HL-60/S4 (cell line): ENCODE results near the gene CHST9.
"Not testable (repeated sequence)": the region's sequence is repeated elsewhere in the genome, so short reads cannot be mapped to it uniquely, and the experiment has no call there.

Experiments used
- in situ Hi-C: fragments of 300-500 bp; cut with MboI; formaldehyde crosslinking; loops from 2 replicates; pipeline ENCODE4 v1.14.3; 2022; ENCODE audit warnings: low sequenced_read_pairs

The CHST9 gene, protein sequence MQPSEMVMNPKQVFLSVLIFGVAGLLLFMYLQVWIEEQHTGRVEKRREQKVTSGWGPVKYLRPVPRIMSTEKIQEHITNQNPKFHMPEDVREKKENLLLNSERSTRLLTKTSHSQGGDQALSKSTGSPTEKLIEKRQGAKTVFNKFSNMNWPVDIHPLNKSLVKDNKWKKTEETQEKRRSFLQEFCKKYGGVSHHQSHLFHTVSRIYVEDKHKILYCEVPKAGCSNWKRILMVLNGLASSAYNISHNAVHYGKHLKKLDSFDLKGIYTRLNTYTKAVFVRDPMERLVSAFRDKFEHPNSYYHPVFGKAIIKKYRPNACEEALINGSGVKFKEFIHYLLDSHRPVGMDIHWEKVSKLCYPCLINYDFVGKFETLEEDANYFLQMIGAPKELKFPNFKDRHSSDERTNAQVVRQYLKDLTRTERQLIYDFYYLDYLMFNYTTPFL

GRCh38 chr18:27185025-27185763 lies at the start of gene CHST9:
CHST9 (minus strand) TSS chr18:27185308; CDS start chr18:27142809, 42,499 bp downstream.
- in situ Hi-C loops, result no loop called here

GRCh38 chr18:27232355-27232754 lies 47.2 kb upstream of the CHST9 start:
- in situ Hi-C loops, result not testable (repeated sequence)

GRCh38 chr18:27231671-27232070 lies 46.6 kb upstream of the CHST9 start:
- in situ Hi-C loops, result not testable (repeated sequence)

- in situ Hi-C loops, result not testable (repeated sequence)
Measured at GRCh38 chr18:27231221-27231620, 46.1 kb upstream of the CHST9 start.

GRCh38 chr18:27227721-27228120 lies 42.6 kb upstream of the CHST9 start:
- in situ Hi-C loops, result no loop called here

DNA sequence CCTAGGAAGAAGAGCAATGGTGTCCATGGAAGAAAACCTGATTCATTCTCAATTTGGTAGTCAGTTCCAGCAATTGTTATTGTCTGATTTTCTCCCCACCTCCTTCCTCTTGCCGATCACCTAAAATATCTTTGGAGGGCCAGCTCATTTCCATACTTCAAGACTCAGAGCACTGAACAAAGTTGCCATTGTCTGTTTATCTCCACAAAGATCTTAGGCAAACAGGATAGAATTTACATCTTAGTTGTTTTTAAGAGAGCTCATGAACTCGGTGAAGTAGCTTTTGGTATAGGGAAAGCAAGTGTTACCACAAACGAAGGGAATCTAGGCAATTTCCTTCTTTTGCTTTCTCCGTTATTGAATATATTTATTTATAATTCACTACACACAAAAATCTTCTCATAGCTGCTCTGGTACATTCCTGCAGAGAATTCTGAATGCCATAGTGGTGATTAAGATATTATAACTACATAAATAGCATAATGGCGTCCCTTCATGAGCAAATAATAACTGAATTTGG lies 41.5 kb upstream of the CHST9 start:
- in situ Hi-C loops, result no loop called here

DNA sequence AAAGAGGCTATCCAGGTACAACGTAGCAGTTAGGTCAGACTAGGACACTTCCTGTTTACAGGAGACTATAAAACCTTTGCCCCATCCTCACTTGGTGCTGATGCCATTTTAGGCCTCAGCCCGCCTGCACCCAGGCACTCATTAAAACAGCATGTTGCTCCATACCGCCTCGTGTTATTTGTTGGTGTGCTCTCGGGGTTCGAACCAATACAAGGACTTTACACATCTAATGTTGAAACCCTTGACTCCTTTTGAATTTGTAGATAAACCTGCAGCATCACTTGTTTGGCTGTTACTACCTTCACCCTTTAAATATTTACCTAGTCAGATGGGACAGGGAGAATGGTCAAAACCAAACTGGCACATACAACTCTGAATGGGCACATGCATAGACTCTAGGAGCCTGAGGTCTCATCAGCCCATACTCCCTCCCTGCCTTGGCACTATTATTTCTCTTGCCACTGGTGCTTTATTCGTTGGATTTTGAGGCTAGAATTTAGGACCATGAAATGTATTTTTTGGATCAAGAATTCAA lies 40.9 kb upstream of the CHST9 start:
- in situ Hi-C loops, result no loop called here

- in situ Hi-C loops, result no loop called here
Measured at GRCh38 chr18:27223526-27224291, 38.6 kb upstream of the CHST9 start.

DNA sequence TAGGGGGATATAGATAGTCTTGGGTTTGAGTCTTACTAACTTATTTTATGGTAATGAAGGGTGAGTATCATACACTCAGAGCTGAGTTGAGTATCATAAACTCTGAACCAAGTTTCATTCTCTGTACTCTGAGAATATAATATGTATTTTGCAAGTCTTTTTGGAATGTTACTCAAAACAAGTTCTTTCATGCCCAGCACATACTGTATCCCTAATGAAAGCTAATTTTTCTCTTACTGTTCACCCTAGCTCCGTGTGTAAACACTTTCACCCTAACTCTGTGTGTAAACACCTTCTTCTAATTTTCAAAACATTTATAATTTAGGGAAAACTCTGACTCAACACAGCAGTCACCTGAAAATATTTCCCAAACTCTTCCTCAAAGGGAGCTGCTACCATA lies 29.7 kb upstream of the CHST9 start:
- in situ Hi-C loops, result no loop called here

DNA sequence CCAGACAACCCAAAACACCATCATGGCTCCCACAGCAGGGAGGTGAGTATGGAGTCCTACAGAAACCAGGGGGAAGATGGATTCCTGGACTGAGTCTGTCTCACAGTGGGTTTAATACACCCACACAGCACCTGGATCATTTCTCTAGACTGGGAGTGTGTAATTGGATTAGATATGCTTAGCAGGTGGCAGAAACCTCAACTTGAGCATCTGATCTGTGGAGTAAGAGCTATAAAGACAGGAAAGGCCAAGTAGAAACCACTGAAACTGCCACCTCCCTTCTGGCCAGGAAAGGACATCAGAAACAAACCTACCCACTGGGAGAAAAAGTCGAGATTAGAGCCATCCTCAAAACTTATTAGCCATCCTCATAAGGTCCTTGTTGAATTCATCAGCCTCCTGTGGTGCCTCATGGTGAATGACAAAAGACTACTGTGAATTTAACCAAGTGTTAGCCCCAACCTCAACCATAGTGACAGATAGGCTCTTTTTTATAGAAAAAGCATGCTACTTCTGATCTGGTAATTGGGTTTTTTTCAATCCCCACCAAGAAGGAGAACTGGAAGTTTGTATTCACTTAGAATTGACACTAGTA lies 28.1 kb upstream of the CHST9 start:
- in situ Hi-C loops, result no loop called here

DNA sequence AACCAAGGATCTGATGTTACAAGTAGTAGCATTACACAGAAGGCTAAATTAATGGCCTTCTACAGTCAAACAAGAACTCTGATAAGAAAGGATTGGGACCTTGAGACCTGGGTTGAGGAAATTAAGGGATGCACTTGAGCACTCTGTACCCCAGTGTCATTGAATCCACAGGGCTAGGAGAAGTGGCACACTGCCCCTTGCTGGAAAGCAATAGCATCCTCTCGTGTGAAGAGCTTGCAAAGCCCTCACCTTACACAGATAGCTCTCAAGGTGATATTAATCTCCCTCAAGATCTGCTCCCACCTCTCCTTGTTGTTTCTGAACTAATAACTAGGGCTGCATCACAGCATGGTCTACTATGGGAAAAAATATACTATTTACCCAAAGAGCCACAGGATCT lies 26.5 kb upstream of the CHST9 start:
- in situ Hi-C loops, result no loop called here

- in situ Hi-C loops, result no loop called here
Measured at GRCh38 chr18:27206411-27206810, 21.3 kb upstream of the CHST9 start.

- in situ Hi-C loops, result no loop called here
Measured at GRCh38 chr18:27202741-27203140, 17.6 kb upstream of the CHST9 start.

- in situ Hi-C loops, result no loop called here
Measured at GRCh38 chr18:27198036-27198435, 12.9 kb upstream of the CHST9 start.

- in situ Hi-C loops, result no loop called here
Measured at GRCh38 chr18:27188309-27188708, 3.2 kb upstream of the CHST9 start.

DNA sequence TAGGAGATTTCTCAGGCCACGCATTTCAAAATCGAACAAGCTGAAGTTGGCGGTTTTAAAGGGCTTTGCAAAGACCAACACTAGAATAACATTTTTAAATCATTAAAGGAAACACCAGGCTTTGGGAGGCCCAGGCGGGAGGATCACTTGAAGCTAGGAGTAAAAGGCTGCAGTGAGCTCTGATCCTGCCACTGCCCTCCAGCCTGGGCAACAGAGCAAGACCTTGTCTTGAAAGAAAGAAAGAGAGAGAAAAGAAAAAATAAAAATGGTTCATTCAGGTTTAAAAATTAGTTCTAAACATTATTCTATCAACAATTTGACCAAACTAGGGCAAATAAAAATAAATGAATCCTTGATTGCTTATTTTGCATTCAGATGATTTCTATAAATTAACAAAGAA lies 789 bp upstream of the CHST9 start:
- in situ Hi-C loops, result no loop called here

GRCh38 chr18:27184115-27185024 lies 738 bp downstream of the CHST9 start:
- in situ Hi-C loops, result no loop called here

DNA sequence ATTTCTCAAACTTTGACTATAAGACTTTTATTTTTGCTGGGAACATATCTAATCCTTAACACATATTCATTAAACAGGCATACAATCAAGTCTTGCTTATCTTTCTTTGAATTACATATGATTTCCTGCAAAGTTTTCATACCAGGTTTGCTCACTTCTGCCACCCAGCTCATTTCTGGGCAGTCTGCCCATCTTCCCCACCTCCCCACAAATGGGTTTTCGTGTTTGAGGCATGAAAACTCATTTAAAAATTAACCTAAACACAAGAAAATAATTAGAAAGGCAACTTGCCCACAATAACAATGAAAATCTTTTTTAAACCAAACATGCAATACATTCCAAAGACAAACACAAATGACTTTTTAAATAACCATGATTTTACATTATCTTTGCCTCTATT lies 3.4 kb downstream of the CHST9 start:
- in situ Hi-C loops, result no loop called here

GRCh38 chr18:27178424-27178823 lies 6.7 kb downstream of the CHST9 start:
- in situ Hi-C loops, result no loop called here

- in situ Hi-C loops, result no loop called here
Measured at GRCh38 chr18:27175914-27176313, 9.2 kb downstream of the CHST9 start.
